HepG2 (cell line): ENCODE results near the gene PTPN2. TPM values are rescaled to one million over a fixed set of nuclear protein-coding genes. Genes with fewer than 3 reads are reported as not detected.

Experiments used
- CENPBD1 ChIP-seq: sonication (generic); formaldehyde crosslinking; IDR thresholded peaks from 2 replicates; pipeline ENCODE4 v1.8.0; 2022; ENCODE audit warnings: missing genetic modification reagents, low read depth, mild to moderate bottlenecking, borderline replicate concordance
- HNRNPUL1 ChIP-seq: fragments of 200-400 bp; formaldehyde crosslinking; IDR thresholded peaks from 2 replicates; pipeline ENCODE4 v1.6.1; 2017; ENCODE audit warnings: low read depth, mild to moderate bottlenecking, low read length, moderate library complexity
- HOXA3 ChIP-seq: sonication (generic); formaldehyde crosslinking; IDR thresholded peaks from 2 replicates; pipeline ENCODE4 v1.5.0; 2020; ENCODE audit warnings: missing genetic modification reagents
- NAIF1 ChIP-seq: sonication (generic); formaldehyde crosslinking; IDR thresholded peaks from 2 replicates; pipeline ENCODE4 v1.5.0; 2020; ENCODE audit warnings: mild to moderate bottlenecking, missing genetic modification reagents, borderline replicate concordance
- RERE ChIP-seq: IDR thresholded peaks from 2 replicates; pipeline ENCODE4 v1.6.1; 2016; ENCODE audit warnings: low read depth, missing genetic modification reagents, missing compliant biosample characterization
- ZNF20 ChIP-seq: sonication (generic); formaldehyde crosslinking; IDR thresholded peaks from 2 replicates; pipeline ENCODE4 v1.4.0; 2020; ENCODE audit warnings: mild to moderate bottlenecking, moderate library complexity, missing genetic modification reagents
- ZNF256 ChIP-seq: sonication (generic); formaldehyde crosslinking; conservative IDR thresholded peaks from 2 replicates; pipeline ENCODE4 v1.4.0; 2020; ENCODE audit warnings: missing genetic modification reagents
- ZNF350 ChIP-seq: sonication (generic); formaldehyde crosslinking; IDR thresholded peaks from 2 replicates; pipeline ENCODE4 v1.4.0; 2020; ENCODE audit warnings: mild to moderate bottlenecking, low read depth, missing genetic modification reagents, borderline replicate concordance
- ZNF484 ChIP-seq: sonication (generic); formaldehyde crosslinking; IDR thresholded peaks from 2 replicates; pipeline ENCODE4 v1.5.1; 2020; ENCODE audit warnings: mild to moderate bottlenecking, low read depth, missing genetic modification reagents, borderline replicate concordance
- ZNF646 ChIP-seq: sonication (generic); formaldehyde crosslinking; IDR thresholded peaks from 2 replicates; pipeline ENCODE4 v1.9.0; 2021; ENCODE audit warnings: mild to moderate bottlenecking, missing genetic modification reagents
- ZNF678 ChIP-seq: sonication (generic); formaldehyde crosslinking; IDR thresholded peaks from 2 replicates; pipeline ENCODE4 v1.4.0; 2020; ENCODE audit warnings: mild to moderate bottlenecking, missing genetic modification reagents
- ZNF780A ChIP-seq: sonication (generic); formaldehyde crosslinking; IDR thresholded peaks from 2 replicates; pipeline ENCODE4 v1.8.0; 2022; ENCODE audit warnings: mild to moderate bottlenecking, missing genetic modification reagents, moderate library complexity
- polyA plus RNA-seq, 8 experiments: library from polyadenylated mRNA; depleted of rRNA in 3 of 8; stranded (reverse) in 7 of 8; unstranded in 1 of 8; fragments of >200 nt; fragmentation: Illumina TruSeq in 4 of 8; extraction: Trizol in 4 of 8; gene quantifications; 2 replicates each; pipeline versions ENCODE4 v1.2.1 to v1.2.3, GENCODE V29; 2011 to 2016; ENCODE audit warnings: low read depth in 4 of 8, missing spikeins in 1 of 8, mixed read lengths in 1 of 8; ENCODE audit not compliant: insufficient read depth in 1 of 8
- total RNA-seq, 5 experiments: library from RNA; depleted of rRNA; stranded (reverse); fragments of >200 nt; fragmentation: Illumina TruSeq; extraction: Trizol; gene quantifications; 2 replicates each; pipeline ENCODE4 v1.2.3, GENCODE V29; 2016; ENCODE audit warnings: low read depth in 1 of 5

The PTPN2 gene
- total and polyA plus RNA-seq, 2 of the 13 experiments (the other 11 are each of a cell fraction or from before 2014, with no cell fraction given), result 24.9 to 41.5 TPM

DNA sequence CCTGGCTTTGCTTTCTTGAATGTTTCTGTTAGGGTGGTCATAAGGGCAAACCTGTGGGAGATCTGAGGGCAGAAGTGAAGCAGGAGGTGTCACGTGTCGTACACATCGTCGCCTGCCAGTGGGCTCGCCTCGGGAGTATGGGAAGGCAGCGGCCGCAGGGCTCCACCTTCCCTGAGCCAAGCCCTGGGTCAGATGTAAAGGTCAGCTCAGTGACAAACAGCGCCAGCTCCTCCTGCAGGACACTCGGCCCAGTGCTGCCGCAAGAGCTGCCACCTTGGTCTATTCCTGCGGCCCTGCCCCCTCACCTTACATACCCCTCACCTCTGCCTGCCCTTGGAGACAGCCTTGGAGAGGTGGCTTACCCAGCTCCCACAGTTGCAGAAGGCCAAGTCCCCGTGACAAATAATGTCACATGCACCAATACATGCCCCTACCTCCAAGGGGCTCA, 117.0 kb downstream of the PTPN2 start (continued):
- no peak for TF ChIP-seq ZNF646 (CRISPR knock-in tag)
- TF ChIP-seq HNRNPUL1, result no peak
- TF ChIP-seq ZNF256 (CRISPR knock-in tag), result no peak
- TF ChIP-seq NAIF1 (CRISPR knock-in tag), result no peak
- no peak for TF ChIP-seq ZNF20
- peak; percentile 71; the same call in 1 of the 2 replicates for TF ChIP-seq HOXA3 (CRISPR knock-in tag)
- TF ChIP-seq CENPBD1 (CRISPR knock-in tag), result no peak
- TF ChIP-seq ZNF484, result no peak
- TF ChIP-seq RERE (CRISPR knock-in tag), result no peak
- TF ChIP-seq ZNF350 (CRISPR knock-in tag), result peak; percentile 53; the same call in 1 of the 2 replicates
- no peak for TF ChIP-seq ZNF780A (CRISPR knock-in tag)
- TF ChIP-seq ZNF678 (CRISPR knock-in tag), result no peak
